ENCODE measurements around the gene CFAP58.

CFAP58 gene

GRCh38 chr10:104333728-104334373, 19.8 kb upstream of the CFAP58 start:
- in situ Hi-C loops (cut with HindIII; ENCODE audit: low sequenced_read_pairs): loop anchor here (10.0 kb wide), 1 partner anchor 439 kb away; no protein-coding TSS in a partner anchor

GRCh38 chr10:104334561-104334960, 19.1 kb upstream of the CFAP58 start:
- in situ Hi-C loops (cut with HindIII; ENCODE audit: low sequenced_read_pairs): loop anchor here (10.0 kb wide), 1 partner anchor 440 kb away; no protein-coding TSS in a partner anchor

DNA sequence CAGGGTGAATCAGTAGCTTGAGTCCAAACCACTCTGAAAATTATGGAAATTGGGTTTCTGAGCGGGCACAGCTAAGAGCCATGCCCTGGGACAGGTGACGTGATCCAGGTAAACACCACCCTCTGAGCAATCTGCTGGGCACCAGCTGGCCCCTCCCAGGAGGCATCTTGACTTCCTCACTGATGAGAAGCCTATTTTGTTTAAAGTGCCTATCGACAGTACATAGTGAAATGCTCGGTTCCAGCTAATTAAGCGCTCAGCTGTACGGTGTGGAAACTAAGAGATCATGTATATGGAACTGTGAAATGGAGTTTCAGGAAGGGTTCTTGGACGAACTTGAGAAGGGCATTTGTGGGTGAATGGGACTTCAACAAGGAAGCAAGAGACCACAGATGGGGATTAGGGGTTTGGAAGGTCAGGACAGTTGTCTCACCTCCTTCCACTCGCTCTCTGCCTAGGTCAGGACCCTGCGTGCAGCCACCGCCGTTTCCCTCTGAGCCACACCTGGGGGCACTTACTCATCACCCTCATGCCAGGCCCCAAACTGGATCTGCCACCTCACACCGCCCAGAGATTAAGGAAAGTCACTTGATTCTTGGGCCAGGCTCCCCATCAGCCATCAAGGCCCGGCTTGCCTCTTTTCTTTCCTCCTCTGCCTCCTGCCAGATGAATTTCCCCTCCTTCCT, 18.5 kb upstream of the CFAP58 start:
- in situ Hi-C loops (cut with HindIII; ENCODE audit: low sequenced_read_pairs): loop anchor here (10.0 kb wide), 1 partner anchor 440 kb away; no protein-coding TSS in a partner anchor

DNA sequence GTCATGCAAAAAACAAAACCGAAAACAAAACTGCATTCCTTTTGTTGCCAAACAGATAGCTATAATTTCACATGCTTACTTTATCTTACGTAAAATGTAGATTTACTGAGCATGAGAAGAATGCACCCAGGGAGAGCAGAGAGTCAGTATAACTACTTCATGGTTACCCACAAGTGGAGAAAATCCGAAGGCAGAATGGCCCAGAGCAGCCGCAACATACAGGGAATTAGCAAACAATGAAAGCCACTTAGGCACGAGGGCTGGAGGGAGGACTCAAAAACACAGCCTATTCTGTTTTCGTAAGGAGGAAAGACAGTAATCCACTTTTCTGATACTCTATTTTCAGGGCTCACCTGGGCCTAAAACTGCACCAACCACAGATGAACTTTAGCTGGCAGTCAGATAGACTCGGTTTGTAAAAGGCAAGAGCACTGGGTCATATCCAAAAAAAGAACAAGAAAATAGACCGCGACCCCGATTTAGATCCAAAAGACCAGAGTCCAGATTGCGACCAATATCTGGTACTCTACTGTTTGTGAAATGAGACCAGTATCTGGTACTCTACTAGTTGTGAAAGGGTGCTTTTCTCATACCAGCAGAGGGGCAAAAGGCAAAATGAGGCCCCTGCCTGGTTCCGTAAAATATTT, 16.7 kb upstream of the CFAP58 start:
- in situ Hi-C loops (cut with HindIII; ENCODE audit: low sequenced_read_pairs): loop anchor here (10.0 kb wide), 1 partner anchor 442 kb away; no protein-coding TSS in a partner anchor

- in situ Hi-C loops (cut with HindIII; ENCODE audit: low sequenced_read_pairs): loop anchor here (10.0 kb wide), 1 partner anchor 443 kb away; no protein-coding TSS in a partner anchor
These were observed 16.1 kb upstream of the CFAP58 start for GRCh38 chr10:104337521-104337984.

DNA sequence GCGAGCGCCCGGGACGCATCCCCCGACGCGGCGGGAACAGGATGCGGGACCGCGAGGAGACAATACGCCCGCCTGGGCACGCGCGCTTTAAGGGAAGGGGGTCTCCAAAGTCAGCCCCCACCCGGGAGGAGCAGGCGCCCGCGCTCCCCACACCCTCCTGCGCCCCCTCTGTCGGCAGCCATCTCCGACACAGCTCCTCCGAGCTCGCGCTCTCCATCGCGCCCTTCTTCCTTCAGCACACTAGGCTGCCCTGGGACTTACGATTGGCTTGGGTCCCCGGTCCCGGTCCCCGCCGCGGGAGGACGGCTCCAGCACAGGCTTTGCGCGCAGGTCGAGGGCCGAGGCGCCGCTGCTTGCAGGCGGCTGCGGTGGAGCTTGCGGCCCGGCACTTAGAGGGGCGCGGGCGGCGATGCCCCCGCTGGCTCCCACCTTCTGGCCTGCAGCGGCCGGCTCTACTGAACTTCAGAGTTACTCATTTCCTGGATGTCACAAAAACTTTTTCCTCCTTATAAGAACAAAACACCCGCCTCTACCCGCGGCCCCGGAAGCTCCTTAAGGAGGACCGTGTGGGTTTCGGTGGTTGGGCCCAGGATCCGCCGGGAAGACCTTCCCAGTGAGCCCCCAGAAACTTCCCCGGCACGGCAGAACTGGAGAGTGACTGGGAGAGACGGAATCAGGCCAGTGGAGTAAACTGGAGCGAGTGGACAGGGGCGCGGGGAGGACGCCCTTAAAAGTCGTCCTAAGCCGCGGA, 15.5 kb upstream of the CFAP58 start, which contains the start of gene ITPRIP:
TSS of gene ITPRIP (minus strand) at position 481 of the 751 bp plus-strand sequence. CDS start 22,414 bp downstream, outside the sequence.
- in situ Hi-C loops (cut with HindIII; ENCODE audit: low sequenced_read_pairs): loop anchor here (10.0 kb wide), 1 partner anchor 443 kb away; no protein-coding TSS in a partner anchor

- in situ Hi-C loops (cut with HindIII; ENCODE audit: low sequenced_read_pairs): loop anchor here (10.0 kb wide), 1 partner anchor 445 kb away; no protein-coding TSS in a partner anchor
These were observed 14.0 kb upstream of the CFAP58 start for GRCh38 chr10:104339469-104340110.

GRCh38 chr10:104340111-104340526, 13.5 kb upstream of the CFAP58 start:
- in situ Hi-C loops (cut with HindIII; ENCODE audit: low sequenced_read_pairs): no loop called here

DNA sequence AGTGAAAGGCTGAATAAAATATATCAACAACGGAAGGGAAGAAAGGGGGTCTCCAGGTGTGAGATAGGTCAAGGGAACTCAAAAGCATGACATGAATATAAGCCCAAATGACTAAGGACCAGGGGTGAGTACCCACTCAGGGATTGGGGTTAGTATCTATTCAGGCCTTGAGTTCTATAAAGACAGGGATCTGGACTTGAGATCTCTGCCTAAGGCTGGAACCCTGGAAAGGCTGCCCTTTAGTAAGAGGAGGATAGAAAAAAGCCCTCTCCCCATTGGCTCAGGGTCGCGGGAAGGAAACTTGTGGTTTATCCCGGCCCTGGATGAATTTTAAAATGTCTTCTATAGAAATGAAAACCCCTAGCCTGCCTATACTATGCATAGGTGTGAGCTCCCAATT, 13.0 kb upstream of the CFAP58 start:
- in situ Hi-C loops (cut with HindIII; ENCODE audit: low sequenced_read_pairs): no loop called here

DNA sequence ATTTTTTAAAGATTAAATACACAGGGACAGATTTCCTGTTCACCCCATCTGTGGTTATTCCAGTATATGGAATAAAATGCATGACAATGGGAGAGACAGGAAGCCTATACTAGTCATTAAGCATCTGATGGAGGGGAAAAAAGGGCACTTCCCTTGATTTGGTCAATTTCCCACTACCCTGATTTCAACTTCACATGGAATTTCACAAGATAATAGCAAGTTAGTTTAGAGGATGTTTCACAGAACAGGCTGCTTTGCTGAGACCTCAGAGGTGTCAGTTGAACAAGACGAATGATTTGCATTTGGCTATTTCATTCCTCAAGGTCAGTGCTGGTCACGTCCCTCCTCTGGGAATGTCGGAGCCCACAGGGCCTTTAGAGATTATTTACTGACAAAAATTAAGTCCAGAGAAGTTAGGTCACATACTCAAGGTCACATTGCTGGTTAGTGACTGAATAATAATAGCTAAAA, 10.7 kb upstream of the CFAP58 start:
- in situ Hi-C loops (cut with HindIII; ENCODE audit: low sequenced_read_pairs): no loop called here

DNA sequence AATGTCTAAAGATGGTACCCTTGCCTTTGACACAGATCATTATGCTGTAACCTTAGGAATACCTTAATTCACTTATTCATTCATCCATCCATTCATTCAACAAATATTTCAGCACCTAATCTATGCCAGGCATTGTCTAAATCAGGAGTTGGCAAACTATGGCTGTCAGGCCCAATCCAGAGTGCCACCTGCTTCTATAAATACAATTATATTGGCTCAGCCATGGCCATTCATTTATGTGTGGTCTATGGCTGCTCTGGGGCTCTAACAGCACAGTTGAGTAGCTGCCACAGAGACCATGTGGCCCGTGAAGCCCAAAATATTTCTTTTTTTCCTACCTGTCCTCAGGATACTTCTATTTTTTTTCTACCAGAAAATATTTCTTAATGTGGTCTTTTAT, 9.4 kb upstream of the CFAP58 start:
- in situ Hi-C loops (cut with HindIII; ENCODE audit: low sequenced_read_pairs): no loop called here

DNA sequence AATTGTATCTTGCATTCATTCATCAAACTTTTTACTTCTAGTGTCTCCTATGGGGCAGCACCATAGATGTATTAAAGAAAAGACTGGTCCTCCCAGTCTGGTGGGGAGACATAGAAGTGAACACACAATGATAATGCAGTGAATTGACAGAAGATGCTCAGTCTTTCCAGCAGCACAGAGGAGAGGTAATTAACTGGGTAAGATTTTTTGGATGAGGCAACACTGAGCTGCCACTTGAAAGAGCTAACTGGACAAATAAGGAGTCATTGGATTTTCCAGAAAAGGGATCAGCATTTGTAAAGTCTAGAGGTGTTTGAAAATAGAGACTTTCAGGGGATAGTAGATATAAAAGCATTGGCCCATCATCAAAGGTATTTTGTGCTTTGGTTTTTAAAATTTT, 8.1 kb upstream of the CFAP58 start:
- in situ Hi-C loops (cut with HindIII; ENCODE audit: low sequenced_read_pairs): loop anchor here (5.0 kb wide), 1 partner anchor 43 kb away; no protein-coding TSS in a partner anchor

DNA sequence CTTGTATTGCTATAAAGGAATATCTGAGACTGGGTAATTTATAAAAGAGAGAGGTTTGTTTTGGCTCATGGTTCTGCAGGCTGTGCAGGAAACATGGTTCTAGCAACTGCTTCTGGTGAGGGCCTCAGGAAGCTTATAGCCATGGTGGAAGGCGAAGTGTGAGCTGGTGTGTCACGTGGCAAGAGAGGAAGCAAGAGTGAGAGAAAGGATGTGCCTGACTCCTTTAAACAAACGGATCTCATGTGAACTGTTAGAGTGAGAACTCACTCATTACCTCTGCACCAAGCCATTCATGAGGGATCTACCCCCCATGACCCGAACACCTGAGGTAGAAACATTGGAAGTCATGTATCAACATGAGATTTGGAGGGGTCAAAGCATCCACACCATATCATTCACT, 7.7 kb upstream of the CFAP58 start:
- in situ Hi-C loops (cut with HindIII; ENCODE audit: low sequenced_read_pairs): loop anchor here (5.0 kb wide), 1 partner anchor 44 kb away; no protein-coding TSS in a partner anchor

DNA sequence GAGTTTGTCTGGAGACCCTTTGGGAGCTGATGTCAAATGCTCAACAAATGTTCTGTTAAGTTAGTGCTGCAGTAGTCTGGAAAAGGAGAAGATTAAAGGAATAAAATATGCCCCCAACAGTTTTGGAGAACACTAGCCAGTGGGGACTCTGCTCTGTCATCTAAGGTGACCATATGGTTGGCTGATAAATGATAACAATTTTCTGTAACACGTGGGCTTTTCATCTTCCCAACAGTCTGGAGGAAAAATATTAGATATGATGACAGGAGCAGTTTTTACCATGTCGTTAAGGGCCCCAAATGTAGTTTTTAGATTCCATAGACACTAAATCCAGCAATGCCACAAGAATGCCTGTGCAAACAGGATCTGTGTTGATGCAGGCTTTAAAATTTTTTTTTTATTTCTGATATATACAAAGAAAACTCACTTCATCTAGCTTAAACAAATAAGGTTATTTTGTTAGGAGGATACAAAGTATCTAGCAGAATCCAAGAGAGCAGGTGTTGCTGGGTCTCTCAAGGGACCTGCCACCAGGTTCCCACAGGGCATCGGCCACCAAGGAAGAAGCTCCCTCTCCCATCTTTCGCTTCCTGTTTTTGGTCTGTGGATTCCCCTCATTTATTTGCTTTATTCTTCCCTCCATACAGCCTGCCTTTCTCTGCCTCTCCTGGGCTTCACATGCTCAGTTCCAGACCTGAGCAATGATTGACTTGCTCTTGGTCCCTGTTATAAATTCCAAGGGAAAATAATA, 6.2 kb upstream of the CFAP58 start:
- in situ Hi-C loops (cut with HindIII; ENCODE audit: low sequenced_read_pairs): loop anchor here (5.0 kb wide), 1 partner anchor 45 kb away; no protein-coding TSS in a partner anchor

DNA sequence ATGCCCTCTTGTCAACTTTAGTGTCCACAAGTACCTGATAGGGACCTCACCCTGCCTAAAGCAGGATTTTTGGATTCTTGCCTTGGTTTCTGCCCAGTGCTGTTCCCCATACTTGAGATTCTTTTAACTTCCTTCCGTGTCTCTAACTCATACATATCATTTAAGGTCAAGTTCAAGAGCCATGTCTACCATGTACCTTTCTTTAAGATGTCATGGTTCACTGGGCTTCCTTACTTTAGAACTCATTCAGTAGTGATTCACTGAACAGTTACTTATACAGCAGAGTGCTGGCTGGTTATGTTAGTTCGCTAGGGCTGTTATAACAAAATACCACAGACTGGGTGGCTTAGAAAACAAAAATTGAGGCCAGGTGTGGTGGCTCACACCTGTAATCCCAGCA, 5.0 kb upstream of the CFAP58 start:
- in situ Hi-C loops (cut with HindIII; ENCODE audit: low sequenced_read_pairs): loop anchor here (5.0 kb wide), 1 partner anchor 46 kb away; no protein-coding TSS in a partner anchor

DNA sequence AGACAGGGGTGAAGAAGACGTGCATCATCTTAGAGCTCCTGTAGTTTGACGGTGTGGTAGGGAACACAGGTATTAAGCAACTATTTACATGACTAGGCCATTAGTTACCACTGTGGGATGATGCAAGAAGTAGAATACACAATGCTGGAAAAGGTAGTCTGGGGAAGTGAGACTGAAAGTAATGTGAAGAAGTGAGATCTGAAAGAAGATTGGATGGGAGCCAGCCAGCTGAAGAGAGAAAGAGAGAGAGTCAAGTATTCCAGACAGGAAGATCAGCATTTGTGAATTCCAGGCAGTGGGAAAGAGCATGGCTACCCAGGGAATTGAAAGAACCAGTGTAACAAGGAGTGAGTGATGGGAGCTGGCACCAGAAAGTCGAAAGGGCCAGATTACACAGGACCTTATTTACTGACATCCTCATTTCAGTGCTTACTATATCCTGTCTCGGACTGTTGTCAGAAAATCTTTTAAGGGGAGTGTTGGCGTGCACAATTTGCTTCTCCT, 4.0 kb upstream of the CFAP58 start:
- in situ Hi-C loops (cut with HindIII; ENCODE audit: low sequenced_read_pairs): loop anchor here (5.0 kb wide), 1 partner anchor 47 kb away; no protein-coding TSS in a partner anchor

DNA sequence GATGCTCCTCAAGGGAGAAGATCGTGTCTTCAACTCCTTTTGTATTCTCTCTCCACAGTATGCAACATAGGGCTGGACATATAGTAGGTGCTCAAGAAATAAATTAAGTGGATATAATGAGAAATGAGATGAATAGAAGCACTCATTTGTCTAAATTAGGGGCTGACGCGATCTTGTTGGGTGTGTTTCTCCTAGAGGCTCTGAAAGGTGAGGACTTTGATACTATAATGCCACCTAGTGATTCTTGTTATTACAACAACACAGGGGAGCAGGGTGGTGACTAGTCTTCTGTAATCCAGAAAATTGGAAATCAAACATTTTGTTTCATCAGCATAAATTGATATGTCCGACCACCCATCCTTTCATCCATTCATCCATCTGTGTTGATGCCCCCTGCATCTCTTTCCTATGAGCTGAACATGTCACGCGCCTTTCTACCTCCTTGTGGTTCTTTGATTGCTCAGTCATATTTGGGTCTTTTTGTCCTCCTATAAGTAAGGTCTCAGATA, 3.5 kb upstream of the CFAP58 start:
- in situ Hi-C loops (cut with HindIII; ENCODE audit: low sequenced_read_pairs): no loop called here

DNA sequence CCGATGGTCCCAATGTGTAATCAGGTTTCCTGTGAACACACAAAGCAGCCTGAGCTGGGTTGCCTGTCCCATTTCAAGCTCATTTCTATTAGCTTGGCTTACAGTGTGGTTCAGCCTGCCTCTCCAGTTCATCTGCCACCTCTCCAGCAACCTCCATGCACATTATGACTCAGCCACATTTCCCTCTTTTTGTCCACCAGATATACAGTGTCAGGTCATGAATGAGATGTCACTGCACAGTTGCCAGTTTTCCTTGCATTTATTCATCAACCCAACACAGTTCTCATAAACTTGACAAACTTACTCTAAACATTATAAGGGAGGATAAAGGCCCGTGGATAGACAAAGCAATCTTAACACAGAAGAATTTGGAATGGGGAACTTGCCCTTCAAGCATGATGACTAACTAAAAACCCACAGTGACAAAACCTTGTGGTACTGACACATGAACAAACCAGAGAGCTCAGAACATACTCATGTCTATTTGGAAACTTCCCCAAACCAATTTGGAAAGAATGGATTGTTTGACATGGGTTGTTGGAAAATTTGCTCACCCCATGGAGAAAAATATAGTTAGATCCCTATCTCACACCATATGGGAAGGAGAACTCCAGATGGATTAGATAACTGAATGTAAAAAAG, 2.5 kb upstream of the CFAP58 start:
- in situ Hi-C loops (cut with HindIII; ENCODE audit: low sequenced_read_pairs): no loop called here

Data from endothelial cell of hepatic sinusoid (primary cell).